Stimulated activated naive CD8-positive, alpha-beta T cell treated with anti-CD3 and anti-CD28 coated beads, Interleukin-15, Interleukin-2, amounts not matched to agents 100 U/mL and 50 U/mL, for 24 hours (primary cell): ENCODE measurements around the gene SIPA1.
"Not testable (repeated sequence)": the region's sequence is repeated elsewhere in the genome, so short reads cannot be mapped to it uniquely, and the experiment has no call there.

Source experiments
- ATAC-seq: fragments of 150-1000 bp; cut with Tn5 transposase; one replicate; pipeline ENCODE4 v1.10.0; 2021
- DNase-seq: peaks from one replicate; pipeline ENCODE4 v3.0.0; 2021

The SIPA1 gene

DNA sequence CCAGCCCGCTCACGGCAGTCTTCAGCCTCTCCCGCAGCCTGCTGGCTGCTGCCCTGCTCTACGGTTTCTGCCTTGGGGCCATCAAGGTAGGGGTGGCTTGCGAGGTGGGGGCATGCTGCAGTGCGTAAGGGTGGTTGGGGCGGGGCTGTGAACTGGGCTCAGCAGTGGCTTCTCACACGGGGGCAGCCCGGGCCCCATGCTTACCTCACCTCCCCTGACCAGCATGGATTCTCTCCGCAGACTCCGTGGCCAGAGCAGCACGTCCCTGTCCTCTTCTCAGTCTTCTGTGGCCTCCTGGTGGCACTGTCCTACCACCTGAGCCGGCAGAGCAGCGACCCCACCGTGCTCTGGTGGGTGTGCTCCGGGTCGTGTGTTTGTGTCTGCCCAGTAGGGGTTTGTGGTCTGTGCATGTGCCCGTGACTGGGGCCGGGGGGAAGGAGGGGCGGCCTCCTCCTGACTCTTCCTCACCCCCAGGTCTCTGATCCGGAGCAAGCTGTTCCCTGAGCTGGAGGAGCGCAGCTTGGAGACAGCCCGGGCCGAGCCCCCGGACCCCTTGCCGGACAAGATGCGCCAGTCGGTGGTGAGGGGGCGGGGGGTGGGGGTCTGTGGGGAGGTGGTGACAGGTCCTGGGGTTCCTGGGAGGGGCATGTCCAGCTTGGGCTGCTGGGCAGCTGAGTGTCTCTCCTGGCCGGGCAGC, 12.8 kb upstream of the SIPA1 start:
- ATAC-seq (no peak), DNase-seq (no peak)

DNA sequence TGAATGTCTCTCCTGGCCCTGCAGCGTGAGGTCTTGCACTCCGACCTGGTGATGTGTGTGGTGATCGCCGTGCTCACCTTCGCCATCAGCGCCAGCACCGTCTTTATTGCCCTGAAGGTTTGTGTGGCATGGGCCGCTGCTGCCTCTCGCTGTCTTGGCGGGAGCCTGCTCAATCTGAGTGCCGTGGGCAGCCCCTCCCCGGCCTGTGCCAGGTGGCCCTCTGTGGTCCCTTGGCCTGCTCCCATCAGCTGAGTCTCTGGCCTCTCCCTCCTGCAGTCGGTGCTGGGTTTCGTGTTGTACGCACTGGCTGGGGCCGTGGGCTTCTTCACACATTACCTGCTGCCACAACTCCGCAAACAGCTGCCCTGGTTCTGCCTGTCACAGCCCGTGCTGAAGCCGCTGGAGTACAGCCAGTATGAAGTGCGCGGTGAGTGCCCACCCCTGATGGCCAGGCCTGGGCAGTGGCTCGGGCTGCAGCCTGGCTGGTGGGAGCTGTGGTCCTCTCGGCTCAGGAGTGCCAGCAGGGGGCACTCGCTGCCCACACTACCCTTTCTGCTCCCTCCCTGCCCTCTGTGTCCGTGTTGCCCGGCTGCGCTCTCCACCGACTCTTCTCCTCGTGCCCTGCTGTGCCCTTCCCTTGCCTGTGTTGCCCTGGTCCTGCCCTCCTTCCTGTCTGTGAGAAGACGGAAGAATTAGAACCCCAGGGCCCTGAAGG, 12.1 kb upstream of the SIPA1 start:
- ATAC-seq (peak; percentile 50), DNase-seq (peak; percentile 51)

DNA sequence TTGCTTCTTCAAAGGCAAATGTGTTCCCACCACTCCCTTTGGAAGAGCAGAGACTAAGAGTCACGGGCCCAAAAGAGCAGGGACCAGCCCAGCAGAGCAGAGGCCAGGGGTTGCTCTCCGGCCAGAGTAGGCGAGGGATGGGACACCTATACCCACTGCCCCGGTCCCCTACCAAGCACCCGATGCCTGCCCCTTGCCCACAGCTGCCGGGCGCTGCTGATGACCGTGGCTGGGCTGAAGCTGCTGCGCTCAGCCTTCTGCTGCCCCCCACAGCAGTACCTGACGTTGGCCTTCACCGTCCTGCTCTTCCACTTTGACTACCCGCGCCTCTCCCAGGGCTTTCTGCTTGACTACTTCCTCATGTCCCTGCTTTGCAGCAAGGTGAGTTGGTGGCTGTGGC, 10.7 kb upstream of the SIPA1 start:
- ATAC-seq (no peak), DNase-seq (no peak)

DNA sequence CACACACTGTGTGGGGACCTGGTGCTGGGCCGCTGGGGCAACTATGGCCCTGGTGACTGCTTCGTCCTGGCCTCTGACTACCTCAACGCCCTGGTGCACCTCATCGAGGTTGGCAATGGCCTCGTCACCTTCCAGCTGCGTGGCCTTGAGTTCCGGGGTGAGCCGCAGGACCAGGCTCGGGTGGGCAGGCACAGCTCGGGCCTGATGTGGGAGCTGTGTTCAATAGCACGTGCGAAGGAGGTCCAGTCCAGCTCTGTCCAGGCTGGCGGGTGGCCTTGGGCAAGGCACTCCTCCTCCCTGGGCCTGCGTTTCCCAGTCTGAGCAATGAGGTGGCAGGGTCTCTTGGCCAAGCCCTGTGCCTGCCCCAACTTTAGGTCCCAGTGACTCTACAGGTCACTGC, 8.3 kb upstream of the SIPA1 start:
- ATAC-seq (no peak), DNase-seq (no peak)

DNA sequence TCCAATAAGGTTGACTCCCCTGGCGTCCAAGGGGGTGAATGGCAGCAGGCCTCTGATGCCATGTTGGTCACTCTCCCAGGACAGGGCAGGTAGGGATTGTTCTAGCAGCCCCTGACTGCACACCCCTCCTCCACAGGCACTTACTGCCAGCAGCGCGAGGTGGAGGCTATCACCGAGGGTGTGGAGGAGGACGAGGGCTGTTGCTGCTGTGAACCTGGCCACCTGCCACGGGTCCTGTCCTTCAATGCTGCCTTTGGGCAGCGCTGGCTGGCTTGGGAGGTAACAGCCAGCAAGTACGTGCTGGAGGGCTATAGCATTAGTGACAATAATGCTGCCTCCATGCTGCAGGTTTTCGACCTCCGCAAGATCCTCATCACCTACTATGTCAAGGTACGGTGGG, 7.7 kb upstream of the SIPA1 start:
- ATAC-seq, result no peak
- no peak for DNase-seq

DNA sequence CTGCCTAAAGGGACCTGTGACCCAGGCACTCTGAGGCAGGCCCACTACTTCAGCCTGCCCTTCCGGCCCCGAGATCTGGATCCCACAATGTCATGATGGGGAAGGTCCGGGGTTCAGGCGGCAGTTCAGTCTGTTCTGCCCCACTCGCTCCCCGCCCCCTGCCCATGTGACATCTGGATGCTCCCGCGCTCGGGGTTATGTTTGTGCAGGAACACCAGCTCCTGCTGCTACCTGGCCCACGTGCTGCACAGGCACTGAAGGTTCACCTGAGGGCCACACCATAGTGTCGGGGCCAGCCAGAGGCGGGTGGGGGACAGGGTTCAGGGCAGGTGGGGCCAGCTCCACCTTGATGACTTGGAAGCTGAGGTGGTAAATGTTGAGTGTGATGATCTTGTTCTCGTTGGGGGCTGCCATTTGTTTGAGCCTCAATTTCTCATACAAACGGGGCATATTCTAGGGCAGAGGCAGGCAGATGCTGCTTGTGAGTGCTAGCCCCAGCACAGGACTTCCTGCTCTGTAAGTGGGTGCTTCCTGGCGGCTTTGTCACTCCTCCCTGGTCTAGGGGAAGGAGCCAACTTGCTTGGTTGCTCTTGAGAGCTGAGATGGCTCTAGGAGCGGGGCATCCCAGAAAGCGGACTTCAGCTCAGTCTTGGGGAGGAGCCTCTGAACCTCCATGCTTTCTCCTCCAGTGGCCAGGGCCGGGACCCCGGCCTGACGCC, 4.4 kb upstream of the SIPA1 start:
- DNase-seq, result no peak
- ATAC-seq, result no peak

DNA sequence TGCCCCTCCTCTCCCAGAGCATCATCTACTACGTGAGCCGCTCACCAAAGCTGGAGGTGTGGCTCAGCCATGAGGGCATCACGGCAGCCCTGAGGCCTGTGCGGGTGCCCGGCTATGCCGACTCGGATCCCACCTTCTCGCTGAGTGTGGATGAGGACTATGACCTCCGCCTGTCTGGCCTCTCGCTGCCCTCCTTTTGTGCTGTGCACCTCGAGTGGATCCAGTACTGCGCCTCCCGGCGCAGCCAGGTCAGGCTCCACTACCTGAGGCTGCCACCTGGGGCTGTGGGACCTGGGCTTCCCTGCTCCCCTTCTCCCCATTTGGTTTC, 3.8 kb upstream of the SIPA1 start:
- ATAC-seq (no peak), DNase-seq (no peak)

DNA sequence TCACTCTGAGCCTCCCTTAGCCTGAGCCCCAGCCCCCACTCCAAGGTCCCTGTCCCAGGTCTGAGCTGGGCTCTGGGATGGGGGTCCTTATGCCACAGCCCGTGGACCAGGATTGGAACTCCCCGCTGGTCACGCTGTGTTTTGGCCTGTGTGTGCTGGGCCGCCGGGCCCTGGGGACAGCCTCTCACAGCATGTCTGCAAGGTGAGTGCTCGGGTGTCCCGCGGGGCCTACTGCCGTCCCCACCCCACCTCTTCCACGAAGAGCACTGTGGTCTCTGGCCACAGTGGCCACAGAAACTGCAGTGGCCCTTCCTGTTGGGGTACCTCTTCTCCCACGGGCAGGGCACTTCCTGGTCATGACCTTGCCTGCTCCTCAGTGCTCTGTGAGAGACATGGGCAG, 3.5 kb upstream of the SIPA1 start:
- no peak for ATAC-seq
- no peak for DNase-seq

DNA sequence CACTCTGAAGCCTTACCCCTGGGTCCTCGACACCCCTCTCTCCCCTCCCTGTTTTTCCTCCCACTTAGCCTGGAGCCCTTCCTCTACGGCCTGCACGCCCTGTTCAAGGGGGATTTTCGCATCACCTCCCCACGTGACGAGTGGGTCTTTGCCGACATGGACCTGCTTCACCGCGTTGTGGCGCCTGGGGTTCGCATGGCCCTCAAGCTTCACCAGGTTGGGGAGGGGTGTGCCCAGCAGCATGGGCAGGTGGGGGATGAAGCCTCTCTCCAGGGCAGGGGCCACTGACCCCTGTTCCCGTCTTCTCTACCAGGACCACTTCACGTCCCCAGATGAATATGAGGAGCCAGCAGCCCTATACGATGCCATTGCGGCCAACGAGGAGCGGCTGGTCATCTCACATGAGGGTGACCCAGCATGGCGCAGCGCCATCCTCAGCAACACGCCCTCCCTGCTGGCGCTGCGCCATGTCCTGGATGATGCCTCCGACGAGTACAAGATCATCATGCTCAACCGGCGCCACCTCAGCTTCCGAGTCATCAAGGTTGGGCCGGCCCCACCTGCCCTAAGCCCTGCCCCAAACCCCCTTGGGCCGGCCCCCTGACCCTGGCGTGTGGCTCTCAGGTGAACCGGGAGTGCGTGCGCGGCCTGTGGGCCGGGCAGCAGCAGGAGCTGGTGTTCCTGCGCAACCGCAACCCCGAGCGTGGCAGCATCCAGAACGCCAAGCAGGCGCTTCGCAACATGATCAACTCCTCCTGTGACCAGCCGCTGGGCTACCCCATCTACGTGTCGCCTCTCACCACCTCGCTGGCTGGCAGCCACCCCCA, 2.8 kb upstream of the SIPA1 start:
- DNase-seq (no peak), ATAC-seq (no peak)

DNA sequence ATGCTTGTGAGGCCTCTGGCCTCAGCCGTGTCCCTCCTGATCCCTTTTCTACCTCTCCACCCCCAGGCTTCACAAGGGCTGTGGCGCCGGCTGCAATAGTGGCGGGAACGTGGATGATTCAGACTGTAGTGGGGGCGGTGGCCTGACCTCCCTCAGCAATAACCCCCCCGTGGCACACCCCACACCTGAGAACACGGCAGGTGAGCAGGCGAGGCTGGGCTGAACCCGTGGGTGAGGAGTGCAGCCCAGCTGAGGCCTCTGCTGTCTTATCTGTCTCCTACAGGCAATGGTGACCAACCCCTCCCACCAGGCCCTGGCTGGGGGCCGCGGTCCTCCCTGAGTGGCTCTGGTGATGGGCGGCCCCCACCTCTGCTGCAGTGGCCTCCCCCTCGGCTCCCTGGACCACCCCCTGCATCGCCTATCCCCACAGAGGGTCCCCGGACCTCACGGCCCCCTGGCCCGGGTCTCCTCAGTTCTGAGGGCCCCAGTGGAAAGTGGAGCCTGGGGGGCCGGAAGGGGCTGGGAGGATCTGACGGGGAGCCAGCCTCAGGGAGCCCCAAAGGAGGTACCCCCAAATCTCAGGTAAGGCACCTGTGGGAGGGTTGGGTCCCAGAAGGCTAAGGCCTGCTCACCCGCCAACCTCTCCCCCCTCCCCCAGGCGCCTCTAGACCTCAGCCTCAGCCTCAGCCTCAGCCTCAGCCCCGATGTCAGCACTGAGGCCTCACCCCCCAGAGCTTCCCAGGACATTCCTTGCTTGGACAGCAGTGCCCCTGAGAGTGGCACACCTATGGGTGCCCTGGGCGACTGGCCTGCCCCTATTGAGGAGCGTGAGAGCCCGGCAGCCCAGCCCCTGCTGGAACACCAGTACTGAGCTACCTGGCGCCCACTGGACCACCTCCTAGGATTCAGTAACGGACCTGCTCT, 1.5 kb upstream of the SIPA1 start:
- ATAC-seq, result no peak
- no peak for DNase-seq

DNA sequence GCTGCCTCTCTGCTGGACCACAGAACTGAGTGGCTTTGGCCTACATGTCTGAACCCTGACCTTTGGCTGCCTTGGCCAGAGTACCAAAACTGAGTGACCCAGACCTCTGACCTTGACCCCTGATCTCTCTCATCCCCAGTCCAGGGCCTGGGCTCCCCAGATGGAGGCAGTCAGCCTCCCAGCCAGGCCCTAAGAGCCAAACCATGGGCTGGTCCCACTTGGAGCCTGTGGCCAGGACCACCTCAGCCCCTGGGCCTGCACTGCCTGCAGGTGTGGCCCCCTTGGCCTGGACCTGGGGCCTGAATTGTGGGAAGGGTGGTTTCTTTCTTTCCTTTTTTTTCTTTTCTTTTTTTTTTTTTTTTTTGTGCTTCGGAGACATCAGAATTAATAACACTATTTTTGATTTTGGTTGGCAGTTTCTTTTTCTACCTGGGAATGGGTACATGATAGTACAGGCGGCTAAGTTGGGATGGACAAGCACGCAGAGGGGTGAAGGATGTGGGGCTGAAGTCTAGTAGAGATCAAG, 806 bp upstream of the SIPA1 start:
- DNase-seq, result no peak
- ATAC-seq, result no peak

DNA sequence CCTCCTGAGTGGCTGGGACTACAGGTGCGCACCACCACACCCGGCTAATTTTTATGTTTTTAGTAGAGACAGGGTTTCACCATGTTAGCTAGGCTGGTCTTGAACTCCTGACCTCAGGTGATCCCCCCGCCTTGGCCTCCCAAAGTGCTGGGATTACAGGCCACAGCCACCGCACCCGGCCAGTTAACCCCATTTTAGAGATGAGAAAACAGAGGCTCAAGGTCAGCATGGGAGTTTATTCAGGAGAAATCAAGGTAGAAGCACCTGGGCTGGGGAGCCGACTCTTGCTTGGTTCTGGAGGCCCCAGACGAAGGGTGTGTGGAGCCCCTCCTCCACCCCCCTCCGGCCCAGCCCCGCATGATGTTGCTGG, 1.3 kb downstream of the SIPA1 start:
- not testable (repeated sequence) for ATAC-seq, DNase-seq

DNA sequence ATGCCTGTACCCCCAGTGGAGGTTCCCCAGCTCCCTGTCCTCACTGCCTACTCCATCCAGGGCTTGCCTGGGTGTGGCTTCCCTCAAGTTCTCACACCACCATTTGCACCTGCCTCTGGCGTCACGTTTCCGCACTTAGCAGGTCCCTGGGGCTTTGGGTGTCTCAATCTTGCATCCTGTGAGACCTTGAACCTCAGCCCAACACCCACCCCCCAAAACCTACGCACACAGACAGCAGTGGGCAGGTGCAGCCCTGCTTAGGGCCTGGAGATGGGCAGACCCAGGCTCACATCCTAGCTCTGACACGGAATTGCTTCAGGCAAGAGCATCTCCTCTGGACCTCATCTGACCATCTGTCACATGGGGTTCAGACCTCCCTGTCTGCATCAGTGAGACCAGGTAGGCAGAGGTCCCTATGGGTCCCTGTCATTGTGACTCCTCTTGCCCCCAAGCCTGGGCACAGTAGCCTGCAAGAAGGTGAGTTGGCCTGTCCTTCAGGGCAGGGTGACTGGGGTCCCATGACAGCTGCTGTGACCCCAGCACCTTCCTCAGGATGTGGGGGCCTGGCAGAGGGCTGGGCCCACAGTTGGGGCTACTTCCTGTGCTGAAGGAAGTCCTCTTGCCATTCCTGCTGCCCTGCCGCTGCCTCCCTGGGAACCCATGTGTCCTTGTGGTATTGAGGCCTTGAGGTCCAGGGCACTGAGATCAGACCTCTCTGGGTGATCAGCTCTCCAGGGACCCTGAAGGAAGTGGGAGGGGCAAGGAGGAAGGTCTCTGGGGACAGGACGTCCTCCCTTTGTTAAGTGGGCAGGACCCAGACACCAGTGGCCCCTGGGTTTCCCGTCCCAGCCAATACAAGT, 2.0 kb downstream of the SIPA1 start:
- peak; percentile 68 for DNase-seq
- peak; percentile 24 for ATAC-seq

DNA sequence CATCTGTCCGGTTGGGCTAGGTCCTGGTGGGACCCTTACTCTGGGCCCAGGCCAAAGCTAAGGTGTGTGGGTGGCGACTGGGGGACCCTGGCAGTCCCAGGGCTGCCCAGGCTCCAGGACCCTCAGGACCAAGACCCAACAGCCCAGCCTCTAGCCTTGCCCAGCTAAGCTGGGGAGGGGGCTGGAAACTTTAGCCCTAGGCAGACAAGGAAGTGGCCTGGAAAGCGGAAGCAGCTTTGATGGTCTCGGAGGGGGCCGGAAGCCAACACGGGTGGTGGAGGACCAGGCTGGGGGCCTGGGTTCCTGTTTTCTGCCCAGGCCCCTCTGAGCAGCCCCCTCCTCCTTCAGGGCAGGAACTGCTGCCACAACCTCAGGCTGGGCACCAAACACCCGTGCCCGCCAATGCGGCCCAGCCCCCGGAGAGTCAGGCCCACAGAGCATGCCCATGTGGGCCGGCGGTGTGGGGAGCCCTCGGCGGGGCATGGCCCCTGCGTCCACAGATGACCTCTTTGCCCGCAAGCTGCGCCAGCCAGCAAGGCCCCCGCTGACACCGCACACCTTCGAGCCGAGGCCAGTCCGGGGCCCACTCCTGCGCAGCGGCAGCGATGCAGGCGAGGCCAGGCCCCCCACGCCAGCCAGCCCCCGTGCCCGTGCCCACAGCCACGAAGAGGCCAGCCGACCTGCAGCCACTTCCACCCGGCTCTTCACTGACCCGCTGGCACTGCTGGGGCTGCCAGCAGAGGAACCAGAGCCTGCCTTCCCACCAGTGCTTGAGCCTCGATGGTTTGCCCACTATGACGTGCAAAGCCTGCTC, 2.8 kb downstream of the SIPA1 start:
- peak; percentile 54 for DNase-seq
- ATAC-seq, result no peak

DNA sequence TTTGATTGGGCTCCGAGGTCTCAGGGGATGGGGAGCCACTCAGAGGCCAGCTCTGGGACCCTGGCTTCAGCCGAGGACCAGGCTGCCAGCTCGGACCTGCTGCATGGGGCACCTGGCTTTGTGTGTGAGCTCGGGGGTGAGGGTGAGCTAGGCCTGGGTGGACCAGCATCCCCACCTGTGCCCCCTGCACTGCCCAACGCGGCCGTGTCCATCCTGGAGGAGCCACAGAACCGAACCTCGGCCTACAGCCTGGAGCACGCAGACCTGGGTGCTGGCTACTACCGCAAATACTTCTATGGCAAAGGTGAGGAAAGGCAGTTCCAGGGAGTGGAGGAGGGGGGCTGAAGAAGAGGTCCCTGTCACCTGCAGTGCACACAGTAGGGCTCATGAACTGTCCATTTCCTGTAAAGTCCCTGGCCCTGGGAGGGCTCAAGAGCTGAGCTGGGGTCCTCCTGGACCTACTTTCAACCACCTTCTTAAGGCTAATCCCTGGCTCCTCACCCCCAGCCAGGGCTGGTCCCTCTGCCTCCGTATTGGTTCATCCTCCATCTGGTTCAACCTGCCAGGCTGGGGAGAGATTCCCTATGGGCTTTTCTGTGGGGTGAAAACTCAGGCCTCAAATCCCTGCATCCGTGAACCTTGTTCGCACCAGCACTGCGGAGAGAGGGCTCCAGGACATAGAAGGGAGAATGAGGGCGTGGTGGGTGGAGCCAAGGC, 3.6 kb downstream of the SIPA1 start:
- DNase-seq (no peak), ATAC-seq (no peak)

DNA sequence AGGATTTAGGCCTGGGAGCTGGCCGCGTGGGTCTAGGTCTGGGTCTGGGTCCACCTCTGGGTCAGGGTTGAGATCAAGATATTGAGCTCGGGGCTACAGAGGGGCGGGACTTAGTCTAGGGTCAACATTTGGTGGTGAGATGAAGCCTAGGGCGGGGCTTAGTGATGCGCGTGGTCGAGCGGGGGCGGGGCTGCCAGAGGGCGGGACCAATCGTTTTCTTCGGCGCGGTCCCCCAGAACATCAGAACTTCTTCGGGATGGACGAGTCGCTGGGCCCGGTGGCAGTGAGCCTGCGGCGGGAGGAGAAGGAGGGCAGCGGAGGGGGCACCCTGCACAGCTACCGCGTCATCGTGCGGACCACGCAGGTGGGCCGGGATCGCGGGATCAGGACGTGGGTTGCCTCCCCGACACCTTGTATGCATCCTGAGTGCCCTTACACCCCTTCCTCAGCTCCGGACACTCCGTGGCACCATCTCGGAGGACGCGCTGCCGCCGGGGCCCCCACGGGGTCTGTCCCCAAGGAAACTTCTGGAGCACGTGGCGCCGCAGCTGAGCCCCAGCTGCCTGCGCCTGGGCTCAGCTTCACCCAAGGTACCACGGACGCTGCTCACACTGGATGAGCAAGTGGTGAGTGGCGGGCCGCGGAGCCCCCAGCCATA, 4.2 kb downstream of the SIPA1 start:
- peak; percentile 53 for DNase-seq
- ATAC-seq, result no peak

DNA sequence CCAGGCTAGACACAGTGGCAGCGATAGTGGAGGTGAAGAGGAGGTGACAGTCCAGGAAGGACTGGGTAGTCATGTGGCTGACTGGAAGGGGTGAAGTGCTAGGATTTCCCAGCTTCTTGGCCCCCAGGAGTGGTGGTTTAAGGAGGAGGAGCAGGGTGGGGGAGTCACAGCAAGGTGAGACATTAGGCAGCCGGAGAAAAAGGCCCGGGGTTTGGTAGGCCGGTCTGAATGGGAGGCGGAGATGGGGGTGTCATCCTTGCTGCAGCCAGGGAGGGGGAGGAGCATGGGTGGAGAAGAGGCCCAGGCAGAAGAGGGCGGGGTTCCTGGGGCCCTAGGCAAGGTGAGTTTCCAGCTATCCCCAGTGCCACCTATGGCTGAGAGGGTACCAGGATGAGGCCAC, 6.1 kb downstream of the SIPA1 start:
- DNase-seq (no peak), ATAC-seq (no peak)

DNA sequence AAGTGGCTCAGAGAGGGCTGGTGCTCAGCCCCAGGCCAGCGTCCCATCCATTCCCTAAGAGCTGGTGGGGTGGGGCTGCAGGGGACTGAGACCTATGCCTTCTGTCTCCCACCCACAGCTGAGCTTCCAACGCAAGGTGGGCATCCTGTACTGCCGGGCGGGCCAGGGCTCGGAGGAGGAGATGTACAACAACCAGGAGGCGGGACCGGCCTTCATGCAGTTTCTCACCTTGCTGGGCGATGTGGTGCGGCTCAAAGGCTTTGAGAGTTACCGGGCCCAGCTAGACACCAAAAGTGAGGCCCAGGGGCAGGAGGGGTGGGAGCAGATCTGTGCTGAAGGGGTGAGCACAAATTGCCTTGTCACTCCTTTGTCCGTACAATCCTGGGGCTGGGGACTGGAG, 6.9 kb downstream of the SIPA1 start:
- ATAC-seq (no peak), DNase-seq (no peak)
